Psoas muscle (tissue), 8 donors: ENCODE results near the gene ADAP1. TPM values are rescaled to one million over a fixed set of nuclear protein-coding genes. Genes with fewer than 3 reads are reported as not detected.

Source experiments
- ATAC-seq, 4 donors: fragments of 200-7000 bp; cut with Tn5 transposase; one replicate each; pipeline ENCODE4 v1.9.1; 2020; ENCODE audit warnings: moderate library complexity in 3 of 4, mild to moderate bottlenecking in 2 of 4
- DNase-seq, 2 donors: peaks; one replicate each; pipeline ENCODE4 v3.0.0-alpha.2; 2020
- H3K27ac ChIP-seq: fragments of 200-600 bp; one replicate; pipeline ENCODE4 v1.8.0; 2022
- H3K27me3 ChIP-seq, 3 donors: fragments of 200-600 bp in 1 of 3; one replicate each; pipeline versions ENCODE4 v1.6.1 to v1.8.0; 2013 to 2022; ENCODE audit warnings: low read length in 2 of 3, mild to moderate bottlenecking in 2 of 3, moderate library complexity in 1 of 3; ENCODE audit not compliant: insufficient read depth in 3 of 3
- H3K36me3 ChIP-seq, 2 donors: fragments of 200-600 bp in 1 of 2; one replicate each; pipeline versions ENCODE4 v1.6.1 to v1.8.0; 2013 to 2022; ENCODE audit warnings: low read depth in 1 of 2, mild to moderate bottlenecking in 1 of 2, moderate library complexity in 1 of 2; ENCODE audit not compliant: insufficient read depth in 1 of 2
- H3K4me1 ChIP-seq: fragments of 200-600 bp; one replicate; pipeline ENCODE4 v1.8.0; 2022
- H3K4me3 ChIP-seq: fragments of 200-600 bp; one replicate; pipeline ENCODE4 v1.8.0; 2022; ENCODE audit warnings: mild to moderate bottlenecking
- H3K9me3 ChIP-seq: fragments of 200-600 bp; one replicate; pipeline ENCODE4 v1.8.0; 2022
- CTCF ChIP-seq: fragments of 200-600 bp; IDR thresholded peaks from one replicate; pipeline ENCODE4 v1.8.0; 2022; ENCODE audit warnings: antibody characterized with exemption
- WGBS, 3 donors: extraction: QIAGEN DNeasy Blood & Tissue Kit; methylation state at CpG; one replicate each; pipeline versions ENCODE4 v1.1.6 to v1.1.7; 2013; 5-methylcytosine and 5-hydroxymethylcytosine counted together
- intact Hi-C, 2 donors: fragments of 100-400 bp; cut with DNase I; formaldehyde crosslinking; loops; one replicate each; pipeline versions ENCODE4 v1.11.0 to v1.14.2; 2022
- polyA plus RNA-seq, 3 donors: library from polyadenylated mRNA; stranded (reverse); fragments of 200-250 nt; gene quantifications; one replicate each; pipeline ENCODE4 v1.2.3, GENCODE V29; 2013
- total RNA-seq, 4 donors: library from RNA; stranded (reverse); fragmentation: NEBNext Ultra II Directional in 2 of 4; extraction: Animal tissue kit (Norgen Biotek cat#: 25700) in 2 of 4; gene quantifications; one replicate each; pipeline versions ENCODE4 v1.2.1 to v1.2.4, GENCODE V29; 2021 to 2023
- donor health status: healthy with polysubstance abuse.
- donor health status: DM: no; HTN: no; CAD: no; lungs with moderate emphysema.
- donor health status: Bipolar disorder and iron deficiency.
- donor health status: healthy.
- donor health status: DM: yes; HTN: yes; CAD: no.
- donor health status: DM: no; HTN: no; CAD: no.
- donor health status: DM: no; HTN: no; CAD: no.
- donor health status: DM: yes; HTN: yes; CAD: no.

Gene ADAP1
- total and polyA plus RNA-seq, 7 donors = 0.18 to 1.4 (median 0.88) TPM

GRCh38 chr7:884191-885003 lies 70.1 kb downstream of the ADAP1 start:
- H3K27me3 ChIP-seq = no peaks in the 10 kb centered on the region
- peaks cover 56% of the 10 kb centered on the region for H3K4me1 ChIP-seq
- H3K4me3 ChIP-seq = no peak overlapping the region
- no peaks in the 10 kb centered on the region for H3K9me3 ChIP-seq
- TF ChIP-seq CTCF = no peak
- intact Hi-C loops = no loop called here
- H3K36me3 ChIP-seq = peaks cover 0 to 35% of the 10 kb centered on the region in 2 donors
- DNase-seq (peak; percentile 34 to 65), ATAC-seq (peak in 1 of 4 donors; percentile 2)
- peak overlapping the region; percentile 72 for H3K27ac ChIP-seq
- 84 to 88% (median 86%) methylated on average over 28 to 31 of the region's 31 CpGs for WGBS, 3 donors

- intact Hi-C loops = no loop called here
- Histone ChIP-seq H3K27ac (peak overlapping the region; percentile 72), H3K4me3 (peak overlapping the region; percentile 12), H3K9me3 (no peaks in the 10 kb centered on the region), H3K4me1 (peaks cover 67% of the 10 kb centered on the region), H3K36me3 (peaks cover 0 to 24% of the 10 kb centered on the region in 2 donors), H3K27me3 (no peaks in the 10 kb centered on the region)
- ATAC-seq (peak; percentile 6 to 36 (median 22)), DNase-seq (peak; percentile 31 to 64)
- TF ChIP-seq CTCF = no peak
- WGBS, 3 donors = 64 to 74% (median 67%) methylated on average over 48 to 50 of the region's 50 CpGs
These were observed 71.1 kb downstream of the ADAP1 start for GRCh38 chr7:883055-884021.

- Histone ChIP-seq H3K36me3 (peaks cover 0 to 16% of the 10 kb centered on the region in 2 donors), H3K27me3 (no peaks in the 10 kb centered on the region), H3K4me1 (peaks cover 69% of the 10 kb centered on the region), H3K9me3 (no peaks in the 10 kb centered on the region), H3K4me3 (no peak overlapping the region), H3K27ac (peak overlapping the region; percentile 72)
- no peak for TF ChIP-seq CTCF
- intact Hi-C loops = no loop called here
- ATAC-seq = no peak
- 86 to 89% (median 88%) methylated on average over 34 to 37 of the region's 37 CpGs for WGBS, 3 donors
- DNase-seq = peak in 1 of 2 donors; percentile 44
These were observed 72.0 kb downstream of the ADAP1 start for GRCh38 chr7:882336-883035.

- no peak for ATAC-seq
- TF ChIP-seq CTCF = no peak
- 90 to 94% (median 90%) methylated on average over 20 of the region's 20 CpGs for WGBS, 3 donors
- Histone ChIP-seq H3K36me3 (peaks cover 0 to 7% of the 10 kb centered on the region in 2 donors), H3K4me1 (peaks cover 62% of the 10 kb centered on the region), H3K4me3 (peak overlapping the region; percentile 80), H3K9me3 (no peaks in the 10 kb centered on the region), H3K27me3 (no peaks in the 10 kb centered on the region), H3K27ac (peak overlapping the region; percentile 87)
- DNase-seq = peak in 1 of 2 donors; percentile 26
- intact Hi-C loops = no loop called here
These were observed 72.8 kb downstream of the ADAP1 start for GRCh38 chr7:881441-882234.
